ENCODE data around the gene SIRT2. TPM values are rescaled to one million over a fixed set of nuclear protein-coding genes. Genes with fewer than 3 reads are reported as not detected.
"Not testable (repeated sequence)": the region's sequence is repeated elsewhere in the genome, so short reads cannot be mapped to it uniquely, and the experiment has no call there.

SIRT2 gene
- total RNA-seq, 1 donor from 2014 or later, result 45.2 TPM

DNA sequence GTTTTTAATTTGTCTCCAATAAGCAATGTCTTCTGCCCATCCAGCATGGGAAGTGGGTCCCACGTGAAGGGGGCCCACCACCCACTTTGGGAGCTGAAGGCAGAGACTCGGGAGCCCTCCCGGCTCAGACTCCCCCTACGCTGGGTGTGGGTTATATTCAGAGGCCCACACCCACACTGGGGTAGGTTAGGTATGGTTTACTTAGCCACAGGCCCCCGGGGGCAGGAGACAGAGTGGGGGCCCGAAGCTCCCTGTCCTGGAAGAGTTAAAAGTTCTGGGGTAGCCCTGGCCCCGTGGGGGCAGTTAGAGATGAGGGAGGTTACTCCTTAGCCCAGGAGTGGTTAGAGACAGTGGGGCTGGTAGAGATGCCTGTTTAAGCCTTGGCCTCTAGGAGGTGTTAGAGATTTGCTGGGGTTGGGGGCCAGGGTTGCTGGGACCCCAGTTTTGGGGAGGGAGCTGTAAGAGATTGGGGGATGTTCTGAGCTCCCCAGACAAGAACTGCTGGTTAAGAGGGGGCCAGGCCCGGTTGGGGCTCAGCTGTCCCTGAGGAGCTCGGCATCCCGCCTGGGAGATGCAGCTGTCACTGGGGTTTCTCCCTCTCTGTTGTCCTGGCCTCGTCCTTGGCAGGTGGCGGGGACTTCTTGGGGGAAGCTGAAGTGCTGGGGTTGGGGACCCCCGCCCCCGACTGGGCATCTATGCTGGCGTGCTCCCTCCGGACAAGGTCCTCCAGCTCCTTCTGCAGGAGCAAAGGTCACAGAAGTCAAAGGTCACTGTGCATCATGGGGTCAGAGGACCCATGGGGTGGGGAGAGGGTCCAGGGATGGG, 20.6 kb downstream of the SIRT2 start:
- H3K4me1 Mint-ChIP-seq, result peaks cover 8% of the 10 kb centered on the region
- no peak for DNase-seq (ENCODE audit: low spot score in 2 of 2, unreplicated experiment in 2 of 2)
- H3K27me3 Mint-ChIP-seq (ENCODE audit: low read depth), result no peaks in the 10 kb centered on the region
- H3K9me3 Mint-ChIP-seq, result no peaks in the 10 kb centered on the region
- TF ChIP-seq, protein P1, sequence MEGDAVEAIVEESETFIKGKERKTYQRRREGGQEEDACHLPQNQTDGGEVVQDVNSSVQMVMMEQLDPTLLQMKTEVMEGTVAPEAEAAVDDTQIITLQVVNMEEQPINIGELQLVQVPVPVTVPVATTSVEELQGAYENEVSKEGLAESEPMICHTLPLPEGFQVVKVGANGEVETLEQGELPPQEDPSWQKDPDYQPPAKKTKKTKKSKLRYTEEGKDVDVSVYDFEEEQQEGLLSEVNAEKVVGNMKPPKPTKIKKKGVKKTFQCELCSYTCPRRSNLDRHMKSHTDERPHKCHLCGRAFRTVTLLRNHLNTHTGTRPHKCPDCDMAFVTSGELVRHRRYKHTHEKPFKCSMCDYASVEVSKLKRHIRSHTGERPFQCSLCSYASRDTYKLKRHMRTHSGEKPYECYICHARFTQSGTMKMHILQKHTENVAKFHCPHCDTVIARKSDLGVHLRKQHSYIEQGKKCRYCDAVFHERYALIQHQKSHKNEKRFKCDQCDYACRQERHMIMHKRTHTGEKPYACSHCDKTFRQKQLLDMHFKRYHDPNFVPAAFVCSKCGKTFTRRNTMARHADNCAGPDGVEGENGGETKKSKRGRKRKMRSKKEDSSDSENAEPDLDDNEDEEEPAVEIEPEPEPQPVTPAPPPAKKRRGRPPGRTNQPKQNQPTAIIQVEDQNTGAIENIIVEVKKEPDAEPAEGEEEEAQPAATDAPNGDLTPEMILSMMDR (IDR thresholded peaks at IDR 0.05; ENCODE audit: unreplicated experiment), result no peak
- H3K4me3 Mint-ChIP-seq, result no peak overlapping the region
- H3K27ac Mint-ChIP-seq, result peak overlapping the region; percentile 64
- H3K36me3 Mint-ChIP-seq, result peaks cover 14% of the 10 kb centered on the region

GRCh38 chr19:38877781-38878574, 21.4 kb downstream of the SIRT2 start, which contains the start of gene RINL:
RINL (minus strand) TSS chr19:38878275; CDS start chr19:38876742, 1,533 bp downstream.
- no peak within 1 kb of the TSS for H3K4me3 Mint-ChIP-seq
- H3K27me3 Mint-ChIP-seq (ENCODE audit: low read depth), result no peaks in the 10 kb centered on the region
- no peaks in the 10 kb centered on the region for H3K9me3 Mint-ChIP-seq
- no peak for DNase-seq (ENCODE audit: low spot score in 2 of 2, unreplicated experiment in 2 of 2)
- H3K4me1 Mint-ChIP-seq, result peaks cover 8% of the 10 kb centered on the region
- H3K27ac Mint-ChIP-seq, result peak within 1 kb of the TSS; percentile 64
- H3K36me3 Mint-ChIP-seq, result peaks cover 9% of the 10 kb centered on the region
- TF ChIP-seq, protein P1 (IDR thresholded peaks at IDR 0.05; ENCODE audit: unreplicated experiment), result no peak

DNA sequence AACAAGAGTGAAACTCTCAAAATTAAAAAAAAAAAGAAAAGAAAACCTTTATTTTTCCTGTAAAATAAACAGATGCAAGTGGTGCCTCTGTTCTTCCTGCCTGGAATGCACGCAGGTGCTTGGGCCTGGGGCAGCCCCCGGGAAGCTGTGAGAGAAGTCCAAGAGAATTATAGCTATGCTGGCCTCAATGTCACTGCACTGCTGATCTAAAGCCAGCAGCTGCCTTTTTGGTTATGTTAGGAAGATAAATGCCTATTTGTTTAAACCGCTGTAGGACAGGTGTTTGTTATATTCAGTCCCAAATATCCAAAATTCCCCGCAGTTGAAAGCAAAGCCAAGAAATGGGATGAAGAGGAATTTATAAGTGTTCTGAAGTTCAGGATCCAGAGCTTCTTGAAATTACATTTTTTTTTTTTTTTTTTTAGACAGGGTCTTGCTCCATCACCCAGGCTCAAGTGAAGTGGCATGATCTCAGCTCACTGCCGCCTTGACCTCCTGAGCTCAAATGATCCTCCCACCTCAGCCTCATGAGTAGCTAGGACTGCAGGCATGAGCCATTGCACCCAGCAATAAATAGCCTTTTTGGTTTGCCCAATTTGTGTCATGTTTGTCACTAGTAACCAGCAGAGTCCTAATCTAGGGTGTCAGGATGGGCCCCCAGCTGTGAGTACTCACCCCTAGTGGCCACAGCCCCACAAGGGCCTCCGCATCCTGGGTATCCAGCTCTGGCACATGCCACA, 23.6 kb downstream of the SIRT2 start:
- peaks cover 8% of the 10 kb centered on the region for H3K4me1 Mint-ChIP-seq
- TF ChIP-seq, protein P1 (IDR thresholded peaks at IDR 0.05; ENCODE audit: unreplicated experiment), result no peak
- DNase-seq (ENCODE audit: low spot score in 2 of 2, unreplicated experiment in 2 of 2), result no peak
- H3K4me3 Mint-ChIP-seq, result no peak overlapping the region
- no peaks in the 10 kb centered on the region for H3K27me3 Mint-ChIP-seq (ENCODE audit: low read depth)
- H3K36me3 Mint-ChIP-seq, result peaks cover 2% of the 10 kb centered on the region
- H3K27ac Mint-ChIP-seq, result no peak overlapping the region
- no peaks in the 10 kb centered on the region for H3K9me3 Mint-ChIP-seq

DNA sequence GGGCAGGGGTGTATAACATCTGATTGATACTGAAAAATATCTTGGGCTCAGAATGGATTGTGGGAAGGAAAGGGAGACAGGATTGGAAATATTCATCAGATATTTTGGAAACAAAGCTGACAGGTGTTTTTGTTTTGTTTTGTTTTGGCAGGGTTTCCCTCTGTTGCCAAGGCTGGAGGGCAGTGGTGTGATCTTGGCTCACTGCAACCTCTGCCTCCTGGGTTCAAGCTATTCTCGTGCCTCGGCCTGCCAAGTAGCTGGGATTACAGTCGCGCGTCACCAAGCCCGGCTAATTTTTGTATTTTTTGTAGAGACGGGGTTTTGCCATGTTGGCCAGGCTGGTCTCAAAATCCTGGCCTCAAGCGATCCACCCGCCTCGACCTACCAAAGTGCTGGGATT, 26.0 kb downstream of the SIRT2 start:
- H3K27ac Mint-ChIP-seq; H3K9me3 Mint-ChIP-seq; H3K4me3 Mint-ChIP-seq; DNase-seq (ENCODE audit: low spot score in 2 of 2, unreplicated experiment in 2 of 2); H3K36me3 Mint-ChIP-seq: not testable (repeated sequence)
- Mint-ChIP-seq H3K27me3 (ENCODE audit: low read depth) (peaks cover 16% of the 10 kb centered on the region), H3K4me1 (peaks cover 14% of the 10 kb centered on the region)

DNA sequence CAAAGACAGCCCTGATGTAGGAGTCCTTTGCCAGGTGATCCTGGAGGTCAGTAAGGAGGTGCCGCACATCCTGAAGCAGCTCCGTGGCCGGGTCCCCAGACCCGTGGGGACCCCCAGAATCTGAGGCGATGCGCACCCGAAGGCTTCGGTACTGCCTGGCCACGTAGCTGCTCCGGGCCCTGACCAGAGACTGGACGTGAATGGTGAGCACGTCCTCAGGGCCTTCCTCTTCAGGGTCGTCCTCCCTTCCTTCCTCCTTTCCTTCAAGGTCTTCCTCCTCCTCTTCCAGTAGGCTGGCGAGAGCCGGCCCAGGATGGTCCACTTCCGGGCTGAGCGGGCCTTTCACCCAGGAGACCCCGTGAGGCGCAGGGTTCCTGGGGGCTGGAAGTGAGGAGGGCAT, 28.8 kb downstream of the SIRT2 start:
- TF ChIP-seq, protein P1 (IDR thresholded peaks at IDR 0.05; ENCODE audit: unreplicated experiment), result no peak
- H3K4me3 Mint-ChIP-seq, result peak overlapping the region; percentile 47
- H3K27me3 Mint-ChIP-seq (ENCODE audit: low read depth), result peaks cover 24% of the 10 kb centered on the region
- DNase-seq (ENCODE audit: low spot score in 2 of 2, unreplicated experiment in 2 of 2), result no peak
- no peaks in the 10 kb centered on the region for H3K36me3 Mint-ChIP-seq
- H3K4me1 Mint-ChIP-seq, result peaks cover 6% of the 10 kb centered on the region
- H3K9me3 Mint-ChIP-seq, result no peaks in the 10 kb centered on the region
- H3K27ac Mint-ChIP-seq, result no peak overlapping the region
